K562 (cell line): ENCODE measurements around the gene FBXO21. TPM values are rescaled to one million over a fixed set of nuclear protein-coding genes. Genes with fewer than 3 reads are reported as not detected.

Experiments
- C11orf30 ChIP-seq: fragments of 450-650 bp; IDR thresholded peaks from 2 replicates; pipeline ENCODE4 v1.6.1; 2016; ENCODE audit warnings: low read depth, mild to moderate bottlenecking
- HDAC1 ChIP-seq, 2 experiments: fragments of 450-650 bp; IDR thresholded peaks; 2 replicates each; pipeline ENCODE4 v1.6.1; 2016 to 2017; ENCODE audit warnings: inconsistent platforms in 1 of 2, mild to moderate bottlenecking in 1 of 2, moderate library complexity in 1 of 2
- L3MBTL2 ChIP-seq: fragments of 450-650 bp; IDR thresholded peaks from 2 replicates; pipeline ENCODE4 v1.6.1; 2016; ENCODE audit warnings: mild to moderate bottlenecking, moderate library complexity
- MAFF ChIP-seq: IDR thresholded peaks from 2 replicates; pipeline ENCODE4 v1.6.1; 2012; ENCODE audit warnings: low read length, improper control_type of control experiment
- MAFK ChIP-seq: IDR thresholded peaks from 2 replicates; pipeline ENCODE4 v1.6.1; 2011; ENCODE audit warnings: low read length, improper control_type of control experiment
- MNT ChIP-seq, 2 experiments: fragments of 450-650 bp; conservative IDR thresholded peaks; 2 replicates each; pipeline ENCODE4 v1.6.1; 2017; ENCODE audit warnings: mild to moderate bottlenecking in 2 of 2, moderate library complexity in 2 of 2
- NFE2 ChIP-seq: IDR thresholded peaks from 2 replicates; pipeline ENCODE4 v1.6.1; 2014; ENCODE audit warnings: antibody characterized with exemption, low read depth
- SAFB ChIP-seq: fragments of 200-400 bp; formaldehyde crosslinking; IDR thresholded peaks from 2 replicates; pipeline ENCODE4 v1.6.1; 2017; ENCODE audit warnings: low read depth, low read length, borderline replicate concordance
- SRSF3 ChIP-seq: fragments of 200-400 bp; formaldehyde crosslinking; IDR thresholded peaks from 2 replicates; pipeline ENCODE4 v1.6.1; 2016; ENCODE audit warnings: mild to moderate bottlenecking, low read length, moderate library complexity; ENCODE audit not compliant: insufficient read depth
- SRSF9 ChIP-seq: fragments of 200-400 bp; formaldehyde crosslinking; IDR thresholded peaks from 2 replicates; pipeline ENCODE4 v1.6.1; 2017; ENCODE audit warnings: low read depth, low read length, borderline replicate concordance
- TFAP4 ChIP-seq: sonication (generic); formaldehyde crosslinking; IDR thresholded peaks from 2 replicates; pipeline ENCODE4 v1.8.0; 2022; ENCODE audit warnings: missing genetic modification reagents, mild to moderate bottlenecking, moderate library complexity, borderline replicate concordance
- ZNF184 ChIP-seq: sonication (generic); formaldehyde crosslinking; IDR thresholded peaks from 2 replicates; pipeline ENCODE4 v1.5.0; 2020; ENCODE audit warnings: missing genetic modification reagents
- ZNF280B ChIP-seq: fragments of 250-450 bp; sonication (Bioruptor Pico); IDR thresholded peaks from 2 replicates; pipeline ENCODE4 v1.5.1; 2021; ENCODE audit warnings: mild to moderate bottlenecking
- ZNF316 ChIP-seq: fragments of 450-650 bp; IDR thresholded peaks from 2 replicates; pipeline ENCODE4 v1.6.1; 2016
- polyA plus RNA-seq, 8 experiments: library from polyadenylated mRNA; depleted of rRNA in 4 of 8; stranded (reverse) in 5 of 8; unstranded in 3 of 8; fragments of >200 nt; fragmentation: Nextera tagmentation in 2 of 8; fragmentation: Illumina TruSeq in 1 of 8; extraction: Ambion mirVana in 2 of 8; extraction: Trizol in 1 of 8; gene quantifications; 2 replicates each; pipeline versions ENCODE4 v1.2.1 to v1.2.3, GENCODE V29; 2011 to 2014; ENCODE audit warnings: inconsistent platforms in 1 of 8, missing spikeins in 1 of 8
- total RNA-seq, 7 experiments: library from RNA; depleted of rRNA in 6 of 7; stranded (reverse); fragments of >200 nt in 6 of 7; fragmentation: Illumina TruSeq in 2 of 7; extraction: Trizol in 2 of 7; gene quantifications; 2 replicates each; pipeline versions ENCODE4 v1.2.1 to v1.2.3, GENCODE V29; 2011 to 2021; ENCODE audit warnings: low replicate concordance in 1 of 7

The FBXO21 gene
- total and polyA plus RNA-seq, 9 of the 15 experiments (the other 6 are each of a cell fraction or from before 2014, with no cell fraction given), result 3.0 to 50.9 (median 9.1) TPM

GRCh38 chr12:117111821-117112595 lies 78.3 kb downstream of the FBXO21 start (continued):
- TF ChIP-seq ZNF184 (CRISPR knock-in tag) (no peak), SRSF9 (no peak), NFE2 (peak; percentile 61), SRSF3 (no peak), ZNF280B (CRISPR knock-in tag) (no peak), HDAC1 (IDR thresholded peaks at IDR 0.05) (0 out of 4 replicates have a peak, but pooled peaks of 1 of the 2 experiments have one; percentile 20), ZNF316 (peak; percentile 96), L3MBTL2 (0 out of 2 replicates have a peak, but pooled peaks have one; percentile 32), SAFB (no peak), TFAP4 (CRISPR knock-in tag) (peak; percentile 86), MNT (conservative IDR thresholded peaks at IDR 0.05) (0 out of 4 replicates have a peak, but pooled peaks of 1 of the 2 experiments have one; percentile 30), C11orf30 (peak; percentile 94), MAFF (peak; percentile 17; the same call in 1 of the 2 replicates), MAFK (peak; percentile 78)
